Endothelial cell of hepatic sinusoid (primary cell): ENCODE measurements around the gene RAN.
"Not testable (repeated sequence)": the region's sequence is repeated elsewhere in the genome, so short reads cannot be mapped to it uniquely, and the experiment has no call there.

Source experiments
- in situ Hi-C: cut with HindIII; loops from 2 replicates; pipeline ENCODE4 v1.10.0; 2017; ENCODE audit warnings: low sequenced_read_pairs

RAN gene

DNA sequence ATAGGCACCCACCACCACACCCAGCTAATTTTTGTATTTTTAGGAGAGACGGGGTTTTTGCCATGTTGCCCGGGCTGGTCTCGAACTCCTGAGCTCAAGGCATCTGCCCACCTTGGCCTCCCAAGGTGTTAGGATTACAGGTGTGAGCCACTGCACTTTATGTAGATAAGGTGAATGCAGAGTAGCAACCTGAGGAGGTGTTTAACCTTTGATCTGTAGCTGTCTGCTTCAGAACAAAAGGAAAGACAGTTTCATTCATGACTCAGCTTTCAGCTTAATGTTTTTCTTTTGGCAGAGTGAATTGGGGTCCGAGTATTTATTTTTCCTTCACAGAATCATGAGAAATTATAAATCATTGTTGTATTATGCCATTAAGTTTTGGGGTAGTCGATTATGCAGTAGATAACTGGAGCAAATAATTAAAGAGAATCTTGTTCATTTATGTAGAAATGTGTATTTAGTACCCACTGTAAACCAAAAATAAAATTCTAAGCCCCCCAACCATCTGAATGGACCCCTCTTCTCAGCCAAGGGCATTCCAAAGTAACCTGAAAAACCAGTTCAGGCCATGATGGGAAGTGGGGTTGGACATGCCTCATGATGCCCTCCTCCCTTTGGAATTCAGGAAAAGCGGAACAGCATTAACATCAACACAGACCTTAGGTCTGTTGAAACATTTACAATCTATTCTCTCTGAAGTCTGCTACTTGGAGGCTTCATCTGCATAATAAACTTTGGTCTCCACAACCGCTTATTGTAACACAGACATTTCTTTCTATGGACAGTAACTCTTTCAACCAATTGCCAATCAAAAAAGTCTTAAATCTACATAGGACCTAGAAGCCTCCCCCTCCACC is 22.1 kb upstream of the RAN start:
- in situ Hi-C loops: no loop called here

DNA sequence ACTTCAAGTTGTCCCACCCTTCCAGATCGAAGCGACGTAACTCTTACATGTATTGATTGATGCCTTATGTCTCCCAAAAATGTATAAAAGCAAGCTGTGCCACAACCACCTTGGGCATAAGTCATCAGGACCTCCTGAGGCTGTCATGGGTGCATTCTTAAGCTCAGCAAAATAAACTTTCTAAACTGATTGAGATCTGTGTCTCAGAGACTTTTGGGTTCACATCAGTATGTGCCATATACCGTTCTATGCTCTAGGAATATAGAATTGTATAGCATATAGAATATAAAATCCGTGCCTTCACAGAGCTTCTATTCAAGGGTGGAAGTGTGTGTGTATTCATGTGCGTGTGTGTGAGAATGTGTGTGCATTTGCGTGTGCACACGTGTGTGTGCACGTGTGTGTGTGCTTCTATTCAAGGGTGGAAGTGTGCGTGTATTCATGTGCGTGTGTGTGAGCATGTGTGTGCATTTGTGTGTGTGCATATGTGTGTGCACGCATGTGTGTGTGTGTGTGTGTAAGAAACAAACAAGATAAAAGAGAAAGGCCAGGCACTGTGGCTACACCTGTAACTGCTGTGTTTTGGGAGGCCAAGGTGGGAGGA is 21.3 kb upstream of the RAN start:
- in situ Hi-C loops: no loop called here

GRCh38 chr12:130856088-130856487 is 15.8 kb upstream of the RAN start:
- in situ Hi-C loops: no loop called here

DNA sequence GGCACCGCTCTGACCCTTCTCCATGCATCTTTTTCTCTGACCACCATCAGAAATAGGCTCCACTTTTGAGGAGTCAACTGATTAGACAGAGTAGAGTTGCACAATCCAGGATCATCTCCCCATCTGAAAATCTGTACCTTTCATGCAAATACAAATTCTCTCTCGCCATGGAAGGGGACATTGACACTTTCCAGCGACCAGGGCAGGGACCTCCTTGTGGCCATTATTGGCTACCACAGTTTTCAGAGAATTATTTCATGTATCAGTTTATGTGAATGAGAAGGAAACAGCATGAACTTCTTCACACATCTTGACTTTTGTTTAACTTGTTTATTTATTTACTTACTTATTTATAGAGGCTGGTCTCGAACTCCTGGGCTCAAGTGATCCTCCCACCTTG is 13.8 kb upstream of the RAN start:
- in situ Hi-C loops: no loop called here

- in situ Hi-C loops: no loop called here
Measured at GRCh38 chr12:130859161-130859560, 12.7 kb upstream of the RAN start.

GRCh38 chr12:130860311-130860710 is 11.6 kb upstream of the RAN start:
- in situ Hi-C loops: no loop called here

DNA sequence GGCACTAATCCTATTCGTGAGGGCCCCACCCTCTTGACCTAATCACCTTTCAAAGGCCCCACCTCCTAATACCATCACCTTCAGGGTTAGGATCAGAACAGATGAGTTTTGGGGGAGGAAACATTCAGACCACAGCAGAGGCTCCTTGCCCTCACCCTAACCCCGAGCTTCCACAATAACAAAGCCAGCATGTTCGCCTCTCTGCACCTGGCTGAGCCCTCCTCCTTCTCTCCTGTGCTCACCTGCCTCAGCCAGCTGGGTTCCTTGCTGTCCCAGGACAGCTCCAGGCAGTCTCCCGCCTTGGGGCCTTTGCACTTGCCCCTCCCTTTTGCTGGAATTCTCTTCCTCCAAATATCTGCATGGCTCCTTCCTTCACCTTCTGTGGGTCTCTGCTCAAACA is 9.7 kb upstream of the RAN start:
- in situ Hi-C loops: no loop called here

- in situ Hi-C loops: not testable (repeated sequence)
Measured at GRCh38 chr12:130862771-130863170, 9.1 kb upstream of the RAN start.

DNA sequence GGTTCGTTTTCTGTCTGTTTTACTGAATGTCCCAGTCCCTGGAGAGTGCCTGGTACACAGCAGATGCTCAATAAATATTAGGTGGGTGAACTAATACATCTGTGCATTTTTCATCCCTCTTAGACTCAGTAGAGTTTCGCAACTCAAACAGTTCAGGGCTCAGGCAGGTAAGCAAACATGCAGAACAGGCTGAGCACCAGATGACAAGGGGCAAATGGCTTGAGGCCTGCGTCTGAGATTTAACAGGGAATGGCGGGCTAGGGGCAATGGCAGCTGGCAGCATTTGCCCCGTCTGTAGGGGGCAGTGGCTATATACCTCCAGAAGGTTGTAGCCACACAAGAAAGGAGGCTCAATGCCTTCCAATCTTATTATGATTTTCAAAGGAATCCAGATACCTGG is 8.6 kb upstream of the RAN start:
- in situ Hi-C loops: no loop called here

GRCh38 chr12:130868412-130868811 is 3.5 kb upstream of the RAN start:
- in situ Hi-C loops: no loop called here

- in situ Hi-C loops: no loop called here
Measured at GRCh38 chr12:130870442-130871285, 1.2 kb upstream of the RAN start.

DNA sequence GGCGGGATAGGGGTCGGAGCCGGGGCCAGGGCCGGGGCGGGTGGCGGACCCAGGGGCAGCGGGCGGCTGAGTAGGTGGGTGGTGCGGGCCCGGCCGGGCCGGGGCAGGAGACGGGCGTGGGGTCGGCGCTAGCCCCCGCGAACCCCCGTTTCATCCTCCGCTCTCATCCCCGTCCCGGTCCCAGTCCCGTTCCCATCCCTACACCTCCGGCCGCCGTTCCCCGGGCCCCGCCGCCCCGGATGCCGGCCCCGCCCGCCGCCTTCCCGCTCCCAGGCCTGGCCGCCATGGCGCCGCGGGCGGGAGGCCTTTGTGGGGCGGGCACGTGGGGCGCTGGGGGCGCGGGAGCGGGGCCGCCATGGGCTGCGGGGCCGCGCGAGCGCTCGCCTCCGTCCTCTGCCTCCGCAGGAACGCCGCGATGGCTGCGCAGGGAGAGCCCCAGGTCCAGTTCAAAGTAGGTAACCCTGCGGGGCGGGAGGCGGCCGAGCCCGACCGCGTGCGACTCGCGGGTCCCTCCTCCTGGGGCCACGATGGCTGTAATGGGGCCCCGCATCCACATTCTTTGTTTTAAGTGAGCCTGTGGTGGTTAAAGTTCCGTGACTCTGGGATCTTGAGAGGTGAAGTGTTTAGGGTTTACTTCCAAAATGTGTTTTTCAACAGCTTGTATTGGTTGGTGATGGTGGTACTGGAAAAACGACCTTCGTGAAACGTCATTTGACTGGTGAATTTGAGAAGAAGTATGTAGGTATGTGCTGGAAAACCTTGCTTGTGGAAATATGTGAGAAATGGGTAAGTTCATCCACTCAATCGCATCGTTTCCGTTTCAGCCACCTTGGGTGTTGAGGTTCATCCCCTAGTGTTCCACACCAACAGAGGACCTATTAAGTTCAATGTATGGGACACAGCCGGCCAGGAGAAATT is 572 bp downstream of the RAN start:
- in situ Hi-C loops: no loop called here

DNA sequence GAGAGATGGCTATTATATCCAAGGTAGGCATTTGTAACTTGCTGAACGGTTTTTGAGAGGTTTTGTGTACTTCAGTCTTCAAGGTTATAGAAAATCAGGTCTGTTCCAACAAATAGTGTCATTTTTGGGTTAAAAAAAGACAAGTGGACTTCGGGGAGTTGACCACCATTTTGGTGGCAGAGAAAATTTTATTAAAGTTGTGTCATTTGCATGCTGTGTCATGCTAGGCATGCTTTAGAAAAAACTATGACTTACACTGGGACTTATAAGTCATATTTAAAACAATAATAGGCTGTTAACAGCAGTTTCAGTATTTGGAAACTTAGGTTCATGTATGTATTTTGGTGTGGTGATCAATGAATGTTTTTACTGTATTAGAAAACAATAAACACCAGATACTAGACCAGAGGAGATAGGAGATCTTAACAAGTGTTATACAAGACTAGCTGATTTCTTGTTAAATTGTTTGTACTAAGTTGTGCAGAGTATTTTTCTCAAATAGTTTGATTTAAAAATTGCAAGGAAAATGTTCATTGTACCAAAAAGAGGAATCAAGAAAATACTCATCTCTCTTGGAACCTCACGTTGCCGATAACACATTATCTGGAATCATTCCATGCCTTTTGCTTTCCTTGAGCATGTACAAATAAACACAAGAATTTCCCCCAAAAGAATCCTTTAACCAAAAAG is 1.4 kb downstream of the RAN start:
- in situ Hi-C loops: no loop called here

- in situ Hi-C loops: no loop called here
Measured at GRCh38 chr12:130873825-130874224, 2.0 kb downstream of the RAN start.

DNA sequence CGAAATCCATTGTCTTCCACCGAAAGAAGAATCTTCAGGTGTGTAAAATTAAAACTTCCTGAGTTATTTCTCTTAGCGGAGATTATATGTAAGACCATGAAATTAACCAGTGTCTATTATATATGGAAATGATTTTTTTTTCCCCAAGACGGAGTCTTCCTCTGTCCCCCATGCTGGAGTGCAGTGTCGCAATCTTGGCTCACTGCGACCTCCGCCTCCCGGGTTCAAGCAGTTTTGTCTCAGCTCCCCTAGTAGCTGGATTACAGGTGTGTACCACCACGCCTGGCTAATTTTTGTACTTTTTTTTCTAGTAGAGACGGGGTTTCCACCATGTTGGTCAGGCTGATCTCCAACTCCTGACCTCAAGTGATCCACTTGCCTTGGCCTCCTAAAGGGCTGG is 2.8 kb downstream of the RAN start:
- in situ Hi-C loops: loop anchor here (5.0 kb wide), 1 partner anchor 62 kb away; no protein-coding TSS in a partner anchor

GRCh38 chr12:130875193-130875592 is 3.3 kb downstream of the RAN start:
- in situ Hi-C loops: loop anchor here (5.0 kb wide), 1 partner anchor 63 kb away; no protein-coding TSS in a partner anchor

DNA sequence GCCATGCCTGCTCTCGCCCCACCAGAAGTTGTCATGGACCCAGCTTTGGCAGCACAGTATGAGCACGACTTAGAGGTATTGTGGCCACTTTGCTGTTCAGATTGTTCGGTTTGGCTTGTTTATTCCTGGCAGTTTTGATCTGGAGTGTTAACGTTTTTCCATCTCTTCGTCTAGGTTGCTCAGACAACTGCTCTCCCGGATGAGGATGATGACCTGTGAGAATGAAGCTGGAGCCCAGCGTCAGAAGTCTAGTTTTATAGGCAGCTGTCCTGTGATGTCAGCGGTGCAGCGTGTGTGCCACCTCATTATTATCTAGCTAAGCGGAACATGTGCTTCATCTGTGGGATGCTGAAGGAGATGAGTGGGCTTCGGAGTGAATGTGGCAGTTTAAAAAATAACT is 3.8 kb downstream of the RAN start:
- in situ Hi-C loops: loop anchor here (5.0 kb wide), 1 partner anchor 63 kb away; no protein-coding TSS in a partner anchor

GRCh38 chr12:130876297-130876696 is 4.4 kb downstream of the RAN start:
- in situ Hi-C loops: loop anchor here (5.0 kb wide), 1 partner anchor 64 kb away; no protein-coding TSS in a partner anchor

DNA sequence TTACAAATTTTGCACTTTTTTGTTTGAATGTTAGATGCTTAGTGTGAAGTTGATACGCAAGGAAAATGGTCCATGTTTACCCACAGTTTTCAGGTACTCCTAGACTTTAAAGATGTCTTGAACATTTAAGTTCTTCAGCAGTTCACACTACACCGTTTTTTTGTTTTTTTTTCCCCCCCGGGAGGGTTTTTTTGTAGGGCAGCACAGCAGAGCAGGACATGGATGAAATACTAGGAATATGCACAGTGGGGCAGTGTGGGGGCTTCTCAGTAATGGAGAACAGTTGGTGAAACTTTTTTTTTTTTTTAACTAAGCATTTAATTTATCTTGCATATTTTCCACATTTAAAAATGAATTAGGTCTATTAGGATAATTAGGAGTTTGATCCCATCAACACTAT is 4.9 kb downstream of the RAN start:
- in situ Hi-C loops: loop anchor here (5.0 kb wide), 1 partner anchor 64 kb away; no protein-coding TSS in a partner anchor

DNA sequence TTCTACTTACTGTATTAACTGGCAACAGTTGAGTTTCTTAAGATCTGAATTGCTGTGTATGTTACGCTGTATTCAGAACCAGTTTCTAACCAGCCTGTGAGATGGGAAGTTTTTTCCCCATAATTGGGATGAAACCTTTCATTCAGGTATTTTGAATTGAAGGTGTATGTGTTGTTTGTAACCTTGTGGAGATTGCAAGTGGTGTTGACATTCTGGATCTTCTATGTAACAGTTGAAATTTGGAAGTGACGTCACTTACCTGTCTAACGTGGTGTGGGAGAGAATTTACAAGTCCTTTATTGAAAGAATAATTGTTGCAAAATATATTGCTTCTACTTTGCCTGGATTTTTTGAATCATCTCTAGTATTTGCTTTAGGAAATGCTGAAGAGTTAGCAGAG is 5.5 kb downstream of the RAN start:
- in situ Hi-C loops: loop anchor here (5.0 kb wide), 1 partner anchor 65 kb away; no protein-coding TSS in a partner anchor
